SJCRH30 (cell line): ENCODE data around the gene MRPS27. TPM values are rescaled to one million over a fixed set of nuclear protein-coding genes. Genes with fewer than 3 reads are reported as not detected.

Experiments
- total RNA-seq: library from RNA; depleted of rRNA; stranded (reverse); fragments of >200 nt; shearing (Covaris generic); gene quantifications from 2 replicates; pipeline ENCODE4 v1.2.3, GENCODE V29; 2014; rRNA removed

Gene MRPS27
- total RNA-seq, 1 experiment from 2014 or later: 105 TPM

Other genes with a start within 250 kb of the MRPS27 start
- 19.0 and 19.2 TPM in 2 replicates for gene MAP1B, start 212.8 kb downstream of the MRPS27 start, total RNA-seq
- 12.7 and 13.4 TPM in 2 replicates for gene PTCD2, start 133 bp upstream of the MRPS27 start, total RNA-seq
- gene ZNF366, start 187.2 kb upstream of the MRPS27 start, total RNA-seq: 0.12 and 0.25 TPM in 2 replicates